K562 (cell line): ENCODE data around the gene SLC9A7. TPM values are rescaled to one million over a fixed set of nuclear protein-coding genes. Genes with fewer than 3 reads are reported as not detected.

Experiments used
- KAT7 ChIP-seq: sonication (generic); formaldehyde crosslinking; IDR thresholded peaks from 2 replicates; pipeline ENCODE4 v1.8.0; 2022; ENCODE audit warnings: missing genetic modification reagents, mild to moderate bottlenecking, borderline replicate concordance
- MGA ChIP-seq: fragments of 450-650 bp; IDR thresholded peaks from 2 replicates; pipeline ENCODE4 v1.6.1; 2016; ENCODE audit warnings: mild to moderate bottlenecking, moderate library complexity
- polyA plus RNA-seq, 8 experiments: library from polyadenylated mRNA; depleted of rRNA in 4 of 8; stranded (reverse) in 5 of 8; unstranded in 3 of 8; fragments of >200 nt; fragmentation: Nextera tagmentation in 2 of 8; fragmentation: Illumina TruSeq in 1 of 8; extraction: Ambion mirVana in 2 of 8; extraction: Trizol in 1 of 8; gene quantifications; 2 replicates each; pipeline versions ENCODE4 v1.2.1 to v1.2.3, GENCODE V29; 2011 to 2014; ENCODE audit warnings: inconsistent platforms in 1 of 8, missing spikeins in 1 of 8
- total RNA-seq, 7 experiments: library from RNA; depleted of rRNA in 6 of 7; stranded (reverse); fragments of >200 nt in 6 of 7; fragmentation: Illumina TruSeq in 2 of 7; extraction: Trizol in 2 of 7; gene quantifications; 2 replicates each; pipeline versions ENCODE4 v1.2.1 to v1.2.3, GENCODE V29; 2011 to 2021; ENCODE audit warnings: low replicate concordance in 1 of 7

Gene SLC9A7
- total and polyA plus RNA-seq, 9 of the 15 experiments (the other 6 are each of a cell fraction or from before 2014, with no cell fraction given) = 0.04 to 0.13 (median 0.09) TPM; not detected in 5

GRCh38 chrX:46703980-46704379, 54.9 kb downstream of the SLC9A7 start (continued):
- no peak for TF ChIP-seq MGA
- no peak for TF ChIP-seq KAT7
